ENCODE results near the gene SLC39A11. TPM values are rescaled to one million over a fixed set of nuclear protein-coding genes. Genes with fewer than 3 reads are reported as not detected.

Gene SLC39A11
- total RNA-seq, 1 experiment from 2014 or later, result 15.2 TPM

DNA sequence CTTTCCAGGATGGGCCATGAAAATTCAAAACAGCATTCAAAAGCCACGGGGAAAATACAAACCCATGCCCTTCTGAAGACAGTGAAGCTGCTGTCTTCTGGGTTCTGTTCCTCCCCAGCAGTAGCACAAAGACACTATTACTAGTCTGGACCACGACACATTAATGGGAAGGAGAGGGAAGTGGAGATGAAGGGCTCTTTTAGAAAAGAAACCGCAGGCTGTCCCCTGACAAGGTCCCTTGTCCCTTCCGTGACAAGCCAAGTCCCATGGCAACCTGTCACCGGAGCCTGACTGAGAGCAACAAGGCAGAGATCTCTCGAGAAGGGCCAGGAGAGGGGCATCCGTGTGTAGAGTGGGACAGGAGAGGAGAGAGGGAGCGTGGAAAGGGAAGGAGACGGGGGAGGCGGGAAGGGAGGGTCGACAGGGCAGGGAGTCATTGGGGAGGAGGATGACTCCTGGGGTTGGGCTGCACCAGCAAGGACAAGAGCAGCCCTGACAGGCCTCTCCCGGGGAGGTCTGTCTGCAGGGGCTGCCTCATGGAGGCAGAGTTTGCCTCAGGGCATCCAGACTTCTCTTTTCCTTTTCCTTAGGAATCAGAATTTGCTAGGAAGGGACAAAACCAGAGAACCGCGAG lies 436.2 kb downstream of the SLC39A11 start:
- no peak overlapping the region for H3K27ac ChIP-seq (ENCODE audit: insufficient read length, low read depth, low read length)
- no peak overlapping the region for H2BK12ac ChIP-seq (ENCODE audit: insufficient read length, low read depth, low read length)
- H3K9ac ChIP-seq (ENCODE audit: extremely low read depth, insufficient read length, low read length), result no peak overlapping the region
- no peak overlapping the region for H3K14ac ChIP-seq (ENCODE audit: insufficient read depth, low read length)
- H3K36me3 Mint-ChIP-seq (ENCODE audit: insufficient read depth in 1 of 3, low read depth in 3 of 3), result no peaks in the 10 kb centered on the region
- no peak overlapping the region for H2AFZ ChIP-seq (ENCODE audit: low read length)
- no peak overlapping the region for H4K91ac ChIP-seq (ENCODE audit: insufficient read length, low read depth, low read length)
- H3K27ac Mint-ChIP-seq, result peak overlapping the region in 2 of 3 experiments; percentile 38 to 93; a peak in 3 of 7 replicates
- no peak overlapping the region for H3K18ac ChIP-seq (ENCODE audit: insufficient read length, low read depth, low read length)
- no peak overlapping the region for H4K8ac ChIP-seq (replicated peaks; ENCODE audit: insufficient read length, low read depth, low read length)
- peaks cover 11 to 17% of the 10 kb centered on the region in 2 experiments for H3K4me1 Mint-ChIP-seq
- no peak overlapping the region for H2BK5ac ChIP-seq (ENCODE audit: insufficient read length, low read length)
- no peak overlapping the region for H2AK5ac ChIP-seq (ENCODE audit: insufficient read length, low read length)
- H2BK120ac ChIP-seq (ENCODE audit: low read depth, low read length, poor library complexity, severe bottlenecking), result no peak overlapping the region
- H3K4me1 ChIP-seq (ENCODE audit: insufficient read depth, low read length), result no peaks in the 10 kb centered on the region
- no peak overlapping the region for H3K23ac ChIP-seq (ENCODE audit: insufficient read length, low read depth, low read length)
- no peaks in the 10 kb centered on the region for H3K23me2 ChIP-seq (ENCODE audit: insufficient read length, low read depth, low read length, poor library complexity, severe bottlenecking)
- no peaks in the 10 kb centered on the region; a peak in 1 of 5 replicates for H3K9me3 Mint-ChIP-seq
- no peak overlapping the region for H3T11ph ChIP-seq (ENCODE audit: low read length)
- H3K4me2 ChIP-seq (ENCODE audit: insufficient read depth, insufficient read length, low read length), result no peak overlapping the region
- no CpG with 5 or more reads among the region's 14 CpGs for WGBS (ENCODE audit: extremely low coverage, insufficient read length, low lambda C conversion rate)
- no peak overlapping the region for H3K4ac ChIP-seq (ENCODE audit: low read depth, low read length)
- no peaks in the 10 kb centered on the region for H3K9me3 ChIP-seq (ENCODE audit: control insufficient read depth, low read depth, low read length)
- no peak overlapping the region for H3K56ac ChIP-seq (ENCODE audit: insufficient read length, low read depth, low read length)
- H3K27me3 ChIP-seq (ENCODE audit: insufficient read depth, low read length), result no peaks in the 10 kb centered on the region
- no peaks in the 10 kb centered on the region for H4K20me1 ChIP-seq (ENCODE audit: control insufficient read depth, insufficient read depth, insufficient read length)
- 0 out of 2 replicates have a peak, but pooled peaks cover 1% of the 10 kb centered on the region for H3K79me2 ChIP-seq (ENCODE audit: insufficient read depth, low read length)
- TF ChIP-seq, protein P1, sequence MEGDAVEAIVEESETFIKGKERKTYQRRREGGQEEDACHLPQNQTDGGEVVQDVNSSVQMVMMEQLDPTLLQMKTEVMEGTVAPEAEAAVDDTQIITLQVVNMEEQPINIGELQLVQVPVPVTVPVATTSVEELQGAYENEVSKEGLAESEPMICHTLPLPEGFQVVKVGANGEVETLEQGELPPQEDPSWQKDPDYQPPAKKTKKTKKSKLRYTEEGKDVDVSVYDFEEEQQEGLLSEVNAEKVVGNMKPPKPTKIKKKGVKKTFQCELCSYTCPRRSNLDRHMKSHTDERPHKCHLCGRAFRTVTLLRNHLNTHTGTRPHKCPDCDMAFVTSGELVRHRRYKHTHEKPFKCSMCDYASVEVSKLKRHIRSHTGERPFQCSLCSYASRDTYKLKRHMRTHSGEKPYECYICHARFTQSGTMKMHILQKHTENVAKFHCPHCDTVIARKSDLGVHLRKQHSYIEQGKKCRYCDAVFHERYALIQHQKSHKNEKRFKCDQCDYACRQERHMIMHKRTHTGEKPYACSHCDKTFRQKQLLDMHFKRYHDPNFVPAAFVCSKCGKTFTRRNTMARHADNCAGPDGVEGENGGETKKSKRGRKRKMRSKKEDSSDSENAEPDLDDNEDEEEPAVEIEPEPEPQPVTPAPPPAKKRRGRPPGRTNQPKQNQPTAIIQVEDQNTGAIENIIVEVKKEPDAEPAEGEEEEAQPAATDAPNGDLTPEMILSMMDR (conservative IDR thresholded peaks at IDR 0.05), result no peak
- H3K4me3 Mint-ChIP-seq, result no peak overlapping the region
- no peak overlapping the region for H4K5ac ChIP-seq (ENCODE audit: insufficient read length, low read depth, low read length)
- H3K27me3 Mint-ChIP-seq (ENCODE audit: low read depth), result no peaks in the 10 kb centered on the region; the same call in 1 of the 2 replicates
- no peak overlapping the region for H2BK15ac ChIP-seq (ENCODE audit: low read depth, low read length)
- DNase-seq, result no peak
- H2BK20ac ChIP-seq (ENCODE audit: low read depth, low read length, poor library complexity, severe bottlenecking), result no peak overlapping the region
- no peaks in the 10 kb centered on the region for H3K79me1 ChIP-seq (ENCODE audit: insufficient read depth, low read depth, low read length, poor library complexity, severe bottlenecking)
